GM19099 (cell line): ENCODE results near the gene NDUFB4.
A peak's percentile ranks its signal among the peaks of the same experiment; 100 is the strongest.

Experiments
- POLR2A ChIP-seq: IDR thresholded peaks from 3 replicates; pipeline ENCODE4 v1.6.1; 2011; ENCODE audit warnings: low read depth; ENCODE audit not compliant: insufficient read length; ENCODE audit errors: extremely low read depth

The NDUFB4 gene

DNA sequence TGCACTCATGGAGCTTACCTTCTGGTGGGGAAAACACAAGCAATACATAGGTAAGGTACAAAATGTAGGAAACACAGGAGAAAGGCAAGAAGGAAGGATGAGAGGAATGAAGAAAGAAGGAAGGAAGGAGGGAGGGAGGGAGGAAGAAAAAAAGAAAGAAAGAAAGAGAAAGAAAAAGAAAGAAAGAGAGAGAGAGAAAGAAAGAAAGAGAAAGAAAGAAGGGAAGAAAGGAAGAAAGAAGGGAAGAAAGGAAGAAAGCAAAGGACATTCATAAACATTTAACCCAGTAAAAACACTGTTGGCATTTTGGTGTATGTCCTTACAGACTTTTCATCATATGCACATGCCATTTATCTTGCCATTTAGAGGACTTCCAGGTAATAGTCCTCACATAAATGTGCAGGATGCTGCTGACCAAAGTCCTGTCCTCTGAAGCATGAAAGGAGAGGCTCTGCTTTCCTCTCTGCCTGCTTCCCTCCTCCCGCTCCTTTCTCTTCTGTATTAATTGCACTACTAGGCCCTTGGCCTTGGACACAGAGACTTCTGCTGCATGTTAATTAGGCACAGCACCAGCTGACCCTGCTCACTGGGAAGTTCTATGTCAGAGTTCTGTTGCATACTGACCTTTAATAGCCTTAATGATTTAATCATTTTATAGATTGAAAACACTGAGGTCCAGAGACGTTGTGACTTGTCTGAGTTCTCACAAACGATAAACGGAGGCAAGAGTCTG lies 29.7 kb upstream of the NDUFB4 start:
- no peak for TF ChIP-seq POLR2A

DNA sequence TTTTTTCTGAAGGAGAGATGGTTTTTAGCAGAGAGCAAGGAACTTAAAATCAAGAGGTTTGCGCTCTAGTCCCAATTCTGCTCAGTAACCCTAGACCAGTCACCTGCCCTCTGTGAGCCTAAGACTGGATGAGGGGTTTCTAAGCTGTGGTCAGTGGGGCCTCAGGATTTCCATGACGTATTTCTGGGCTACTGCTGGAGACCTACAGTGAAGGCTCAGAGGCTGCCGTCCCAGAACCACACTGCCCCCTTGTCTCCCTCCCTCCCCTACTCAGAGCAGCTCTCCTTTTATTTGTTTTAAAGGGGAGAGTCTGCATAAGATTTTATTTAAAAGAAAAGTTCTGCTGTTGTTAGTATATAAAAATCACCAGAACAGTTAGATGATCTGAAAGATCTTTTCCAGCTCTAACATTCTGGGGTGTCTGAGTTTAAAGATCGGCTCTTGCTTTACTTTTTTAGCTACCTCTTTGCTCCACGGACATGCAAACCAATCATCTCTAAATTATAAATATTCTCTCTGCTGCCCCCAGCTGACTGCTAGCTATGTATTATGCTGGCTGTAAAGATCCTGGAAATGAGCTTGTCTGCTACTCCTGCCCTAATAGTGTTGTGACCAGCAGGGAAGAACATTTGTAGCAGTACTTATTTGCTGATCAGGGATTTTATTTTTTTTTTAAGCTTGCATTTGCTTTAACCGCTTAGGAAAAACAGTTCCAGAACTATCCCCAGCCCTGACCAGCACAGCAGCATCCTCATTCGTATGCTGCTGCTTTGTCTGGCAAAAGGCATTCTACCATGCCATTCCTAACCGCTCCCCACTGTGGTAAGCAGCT lies 28.6 kb upstream of the NDUFB4 start:
- TF ChIP-seq POLR2A, result no peak

DNA sequence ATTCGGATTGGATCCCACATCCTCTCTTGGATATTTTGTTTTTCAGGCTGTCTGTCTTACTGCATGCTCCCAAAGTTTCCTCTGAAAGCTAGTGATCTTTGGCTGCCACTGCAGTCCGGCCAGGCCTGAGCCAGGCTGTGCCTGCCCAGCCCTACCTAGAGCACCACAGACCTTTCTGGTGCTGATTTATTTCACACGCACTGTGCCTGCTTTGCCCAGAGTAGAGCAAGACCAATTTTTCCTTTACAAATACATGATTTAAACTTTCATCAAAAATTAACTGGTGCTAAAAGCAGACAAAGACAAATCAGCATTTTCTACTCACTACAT lies 28.0 kb upstream of the NDUFB4 start:
- no peak for TF ChIP-seq POLR2A

DNA sequence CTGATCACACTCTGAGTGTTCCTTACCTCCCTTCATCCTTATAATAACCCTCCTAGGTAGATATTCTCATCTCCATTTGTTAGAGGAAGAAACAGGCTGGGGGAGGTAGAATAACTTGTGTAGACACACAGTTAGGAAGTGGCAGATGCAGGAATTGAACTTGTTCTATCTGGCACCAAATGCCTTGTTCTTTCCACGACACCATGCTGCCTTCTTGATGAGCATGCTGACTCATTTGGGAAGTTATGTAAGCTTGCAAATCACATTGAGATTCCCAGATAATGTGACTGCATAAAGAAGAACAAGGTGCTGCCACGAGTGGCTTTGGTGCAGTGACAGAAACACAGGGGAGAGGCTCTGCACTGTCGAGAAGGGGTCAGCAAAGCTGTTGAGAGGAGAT lies 27.5 kb upstream of the NDUFB4 start:
- TF ChIP-seq POLR2A, result no peak

DNA sequence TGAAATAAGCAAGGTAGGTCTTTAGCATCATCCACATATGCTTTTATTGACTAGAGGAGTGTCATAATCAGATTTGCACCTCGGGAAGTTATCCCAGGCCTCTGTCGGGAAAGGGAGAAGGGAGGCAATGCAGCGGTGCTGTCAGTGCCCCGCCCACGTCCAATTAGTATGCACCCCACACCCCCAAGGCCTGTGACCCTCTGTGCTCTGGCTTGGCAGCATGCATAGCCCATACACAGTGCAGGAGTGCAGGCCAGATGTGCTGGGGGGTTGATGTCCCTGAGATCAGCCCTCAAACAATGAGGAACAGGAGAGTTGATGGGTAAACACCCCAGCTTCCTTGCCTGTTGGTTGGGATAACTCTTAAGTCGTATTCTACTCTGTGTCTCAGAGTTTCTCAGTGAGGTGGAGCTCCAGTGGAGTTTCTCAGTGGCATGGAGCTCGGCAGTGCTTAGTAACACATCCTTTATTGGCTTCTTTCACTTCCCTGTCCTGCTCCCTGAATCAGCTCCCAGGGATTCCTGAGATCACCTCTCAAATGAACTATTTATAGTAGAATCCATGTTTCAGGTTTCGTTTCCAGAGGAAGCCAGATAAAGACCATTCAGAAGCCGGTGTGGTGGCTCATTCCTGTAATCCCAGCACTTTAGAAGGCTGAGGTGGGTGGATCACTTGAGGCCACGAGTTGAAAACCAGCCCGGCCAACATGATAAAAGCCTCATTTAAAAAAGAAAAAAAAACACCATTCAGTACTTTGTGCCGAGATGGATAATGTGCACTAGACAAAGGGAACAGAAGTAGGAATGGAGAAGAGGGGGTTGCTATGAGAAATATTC lies 26.7 kb upstream of the NDUFB4 start:
- no peak for TF ChIP-seq POLR2A

DNA sequence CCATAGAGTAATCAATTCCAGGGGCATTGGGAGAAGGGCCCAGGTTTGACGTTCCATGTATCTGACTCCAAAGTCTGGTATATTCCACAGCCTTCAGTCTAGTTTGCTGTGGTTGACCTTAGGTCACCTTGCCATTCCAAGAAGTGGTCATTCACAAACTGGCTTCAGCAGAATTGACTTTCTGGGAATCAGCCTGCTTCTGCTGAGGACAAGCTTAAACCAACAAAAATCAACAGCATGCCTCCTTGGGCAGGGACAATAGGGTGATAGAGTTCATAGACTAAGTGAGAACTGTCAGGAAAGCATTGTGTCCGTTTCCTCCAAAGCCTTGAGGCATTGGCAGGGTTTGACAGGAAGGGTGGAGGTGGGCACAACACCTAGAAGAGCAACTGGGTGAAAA lies 24.1 kb upstream of the NDUFB4 start:
- TF ChIP-seq POLR2A, result no peak

DNA sequence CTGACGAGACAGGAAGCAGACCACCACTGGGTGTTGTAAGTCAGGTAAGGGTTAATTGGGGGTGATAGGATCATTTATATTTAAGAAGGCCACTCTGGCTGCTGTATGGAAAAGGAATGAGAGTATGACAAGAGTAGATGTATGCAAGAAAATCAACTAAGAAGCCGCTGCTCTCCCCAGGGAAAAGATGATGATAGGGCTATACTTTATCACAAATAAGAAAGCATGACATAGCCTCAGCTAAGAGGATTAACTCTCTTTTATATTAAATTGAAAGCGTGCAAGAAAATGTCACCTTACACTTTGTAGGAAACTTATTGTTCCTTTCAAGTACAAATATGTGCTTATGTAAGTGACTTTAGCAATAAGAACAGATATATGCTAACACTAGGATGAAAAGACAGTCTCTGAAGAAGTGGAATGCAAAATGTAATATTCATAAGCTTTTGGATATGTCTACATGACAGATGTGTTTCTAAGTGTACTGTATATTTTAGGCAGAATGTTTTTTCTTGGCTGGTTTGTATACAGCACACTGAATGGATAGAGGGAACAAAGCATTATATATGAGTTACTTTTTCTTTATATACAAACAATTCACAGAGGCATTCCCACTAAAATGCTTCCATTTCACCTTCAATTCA lies 8.7 kb upstream of the NDUFB4 start:
- TF ChIP-seq POLR2A, result no peak

DNA sequence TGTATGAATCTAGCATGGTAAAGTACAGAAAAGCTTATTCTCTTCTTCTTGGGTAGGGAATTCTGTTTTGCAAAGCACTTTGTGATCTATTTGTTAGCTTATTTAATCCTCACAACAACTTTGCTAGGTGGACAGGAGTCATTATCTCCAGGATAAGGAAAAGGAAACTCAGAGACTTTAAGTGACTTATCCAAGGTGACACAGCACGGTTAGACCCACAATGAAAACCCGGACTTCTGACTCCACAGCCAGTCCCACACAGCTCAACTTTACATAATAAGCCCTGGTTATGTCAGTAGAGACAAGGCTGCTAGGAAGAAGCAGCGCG lies 384 bp upstream of the NDUFB4 start:
- no peak for TF ChIP-seq POLR2A

DNA sequence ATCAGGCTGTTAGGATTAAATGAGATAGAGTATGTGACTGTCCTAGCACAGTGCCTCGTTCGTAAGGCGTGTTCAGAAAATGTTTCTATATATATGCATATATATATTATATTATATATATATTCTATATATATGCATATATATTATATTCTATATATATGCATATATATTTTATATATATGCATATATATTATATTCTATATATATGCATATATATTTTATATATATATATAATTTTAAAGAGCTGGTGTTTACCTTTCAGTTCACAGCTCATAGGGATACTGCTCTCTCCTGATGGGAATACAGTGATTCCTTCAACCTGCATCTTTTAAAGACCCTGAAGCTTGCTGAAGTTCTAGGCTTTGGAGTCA lies 702 bp downstream of the NDUFB4 start:
- no peak for TF ChIP-seq POLR2A

DNA sequence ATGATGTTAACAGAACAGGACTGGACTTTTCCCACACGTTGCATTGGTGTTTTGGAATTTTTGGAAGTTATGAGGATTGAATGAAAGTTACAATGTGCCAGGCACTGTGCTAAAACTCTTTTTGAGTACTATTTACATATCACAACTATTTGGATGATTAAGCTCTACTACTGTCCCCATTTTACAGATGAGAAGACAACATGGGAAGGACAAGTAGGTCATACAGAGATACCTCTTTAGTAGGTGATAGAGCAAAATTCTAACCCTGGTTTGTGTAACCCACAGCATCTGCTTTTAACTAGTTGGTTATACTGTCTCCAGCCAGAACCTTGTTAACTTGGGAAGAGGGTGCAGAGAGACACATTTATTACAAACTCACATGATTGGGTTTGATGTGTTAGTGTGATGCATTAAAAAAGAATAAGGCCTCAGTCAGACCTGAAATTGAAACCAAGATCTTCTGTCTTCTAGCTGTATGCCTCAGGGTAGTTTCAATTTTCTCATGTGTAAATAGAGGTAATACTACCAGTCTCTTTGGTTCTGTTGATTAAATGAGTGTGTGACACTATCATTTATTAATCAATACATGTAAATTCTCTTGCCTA lies 1.4 kb downstream of the NDUFB4 start:
- peak; percentile 6 for TF ChIP-seq POLR2A

DNA sequence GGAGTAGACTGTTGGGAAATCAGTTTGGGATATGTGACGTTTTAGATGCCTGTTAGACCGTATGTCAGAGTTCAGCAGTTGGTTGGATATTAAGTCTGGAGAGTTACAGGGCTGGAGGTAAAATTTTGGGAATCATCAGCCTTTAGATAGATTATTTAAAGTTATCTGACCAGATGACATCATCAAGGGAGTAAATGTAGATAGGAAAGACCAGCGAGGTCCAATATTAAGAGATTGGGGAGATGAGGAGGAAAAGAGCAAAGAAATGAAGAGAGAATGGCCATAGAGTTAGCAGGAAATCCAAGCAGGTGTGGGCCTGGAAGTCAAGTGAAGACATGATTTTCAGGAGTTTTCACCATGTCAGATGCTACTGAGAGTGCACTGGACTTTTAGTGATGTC lies 3.1 kb downstream of the NDUFB4 start:
- no peak for TF ChIP-seq POLR2A

DNA sequence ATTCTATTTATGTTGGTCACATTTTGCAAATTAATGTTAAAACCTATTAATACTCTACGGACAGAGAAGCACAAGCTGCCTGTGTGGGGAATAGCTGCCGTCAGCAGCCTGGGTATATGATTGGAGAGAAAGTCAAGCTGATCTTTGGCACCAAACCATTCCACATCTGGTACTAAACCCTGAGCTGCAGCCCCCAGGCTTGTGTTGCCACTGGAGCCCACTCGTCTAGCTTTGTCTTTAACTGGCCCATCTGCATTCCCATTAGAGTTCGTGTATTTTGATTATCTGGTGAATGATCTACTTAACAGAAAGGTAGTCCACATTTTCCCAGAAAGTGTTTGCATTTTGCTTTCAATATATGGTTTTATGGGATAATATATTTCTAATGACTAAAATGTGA lies 5.4 kb downstream of the NDUFB4 start:
- no peak for TF ChIP-seq POLR2A

DNA sequence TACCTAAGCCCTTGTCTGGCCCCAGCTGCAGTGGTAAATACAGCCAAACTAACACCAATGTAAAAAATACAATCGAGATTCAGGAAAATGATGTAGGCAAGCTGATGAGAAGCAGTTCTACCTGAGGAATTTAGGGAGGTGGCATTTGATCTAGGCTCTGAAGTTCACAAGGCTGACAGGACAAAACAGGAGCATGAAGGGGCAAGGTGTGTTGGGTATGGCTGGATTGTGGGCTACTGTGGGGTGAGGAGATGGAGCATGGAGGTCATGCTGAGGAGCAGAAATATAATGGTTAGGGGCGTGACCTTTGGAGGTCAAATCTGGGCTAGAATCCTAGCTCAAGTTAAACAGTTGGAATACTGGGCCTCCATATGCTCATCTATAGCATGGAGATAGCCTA lies 6.5 kb downstream of the NDUFB4 start:
- TF ChIP-seq POLR2A, result no peak

DNA sequence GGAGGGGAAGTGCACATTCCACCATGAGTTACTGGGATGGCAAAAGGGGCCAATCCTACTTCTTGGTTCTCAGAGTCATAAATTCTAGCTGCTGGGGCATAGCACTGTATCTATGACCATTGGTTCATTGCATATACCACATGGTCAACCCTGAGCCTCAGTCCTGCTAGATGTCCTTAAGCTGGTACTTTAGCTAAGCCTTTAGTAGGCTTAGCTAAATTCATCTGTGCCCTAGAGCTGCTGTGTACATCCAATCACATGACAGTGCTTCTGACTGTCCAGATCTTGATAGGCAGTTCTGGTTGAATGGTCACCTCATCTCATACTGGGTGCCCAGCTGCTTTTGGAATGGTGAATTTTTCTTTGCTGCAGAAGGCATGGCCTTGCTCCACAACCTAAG lies 8.2 kb downstream of the NDUFB4 start:
- no peak for TF ChIP-seq POLR2A

DNA sequence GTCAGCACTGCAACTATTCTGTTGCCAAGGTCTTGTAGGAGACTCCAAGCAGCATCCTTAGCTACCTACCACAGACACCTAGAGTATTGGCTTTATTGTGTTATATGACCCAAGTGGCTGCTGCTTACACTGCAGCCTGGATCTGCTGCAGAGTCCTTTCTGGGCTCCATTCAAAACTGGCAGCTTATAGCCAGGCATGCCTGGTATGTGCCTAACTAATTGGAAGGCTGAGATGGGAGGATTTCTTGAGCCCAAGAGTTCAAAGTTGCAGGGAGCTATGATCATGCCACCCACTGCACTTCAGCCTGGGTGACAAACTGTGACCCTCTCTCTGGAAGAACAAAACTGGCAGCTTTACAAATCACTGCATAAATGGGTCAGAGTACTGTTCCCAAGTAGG lies 8.6 kb downstream of the NDUFB4 start:
- no peak for TF ChIP-seq POLR2A
